ENCODE data around the gene BLZF1. TPM values are rescaled to one million over a fixed set of nuclear protein-coding genes. Genes with fewer than 3 reads are reported as not detected.

Gene BLZF1
- total and polyA plus RNA-seq, 2 of the 8 experiments (the other 6 are each of a cell fraction or from before 2014, with no cell fraction given): 1.8 to 10.3 TPM

DNA sequence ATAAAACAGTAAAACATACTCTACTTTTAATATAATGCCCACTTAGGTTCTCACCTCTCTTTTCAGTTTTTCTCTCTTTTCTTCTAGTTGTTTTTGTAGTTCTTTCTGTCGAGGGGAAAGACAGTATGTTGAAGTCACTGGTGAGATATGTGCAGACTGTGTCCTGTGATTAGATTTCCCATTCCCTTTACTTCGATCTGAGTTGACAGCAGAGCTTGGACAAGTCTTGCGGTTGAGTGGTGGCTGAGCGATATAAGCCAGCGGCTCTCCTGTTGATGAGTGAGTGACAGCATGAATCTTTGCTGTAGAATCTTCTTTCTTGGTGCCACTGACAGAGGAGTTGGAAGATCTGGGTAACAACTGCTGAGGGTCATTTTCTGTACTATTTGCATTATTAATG lies 53.3 kb downstream of the BLZF1 start:
- no peaks in the 10 kb centered on the region for H3K27me3 ChIP-seq (replicated peaks in 1 of 4; ENCODE audit: control insufficient read depth in 3 of 4, extremely low read depth in 1 of 4, insufficient read depth in 3 of 4, low read length in 3 of 4)

More for the DNA sequence above, 53.3 kb downstream of the BLZF1 start:
- no peaks in the 10 kb centered on the region for H3K9me3 ChIP-seq (ENCODE audit: insufficient read depth in 2 of 2, low read depth in 1 of 2, low read length in 1 of 2)
- ChIA-PET POLR2A (ENCODE audit: partially characterized antibody) (no interaction called here), CTCF (ENCODE audit: partially characterized antibody) (no interaction called here)
- no peak overlapping the region for H2BK20ac ChIP-seq (ENCODE audit: low read length)
- no peak overlapping the region for H3K23ac ChIP-seq (ENCODE audit: insufficient read length)
- no peak overlapping the region for H3K56ac ChIP-seq (replicated peaks; ENCODE audit: insufficient read length, low read depth, low read length)
- no peaks in the 10 kb centered on the region for H3K23me2 ChIP-seq (ENCODE audit: low read depth, low read length)
- no peak overlapping the region for H2BK5ac ChIP-seq (ENCODE audit: low read depth, low read length)
- no peak overlapping the region for H4K5ac ChIP-seq (ENCODE audit: insufficient read length, low read depth, low read length)
- H3K36me3 ChIP-seq (ENCODE audit: control insufficient read depth in 2 of 4, insufficient read depth in 4 of 4, low read length in 3 of 4): no peaks in the 10 kb centered on the region; a peak in 1 of 8 replicates
- no peak for FAIRE-seq
- DNase-seq (ENCODE audit: low read depth in 1 of 2, low spot score in 2 of 2): no peak
- no peak overlapping the region for H2BK15ac ChIP-seq (ENCODE audit: low read length)
- H3K4me1 ChIP-seq (replicated peaks in 1 of 4; ENCODE audit: control insufficient read depth in 3 of 4, insufficient read depth in 4 of 4, low read length in 3 of 4): no peaks in the 10 kb centered on the region
- H3K79me2 ChIP-seq (ENCODE audit: control insufficient read depth in 1 of 2, insufficient read depth in 2 of 2, low read length in 2 of 2): no peaks in the 10 kb centered on the region
- no peaks in the 10 kb centered on the region for H4K20me1 ChIP-seq (replicated peaks in 1 of 2; ENCODE audit: control insufficient read depth in 1 of 2, insufficient read depth in 2 of 2, low read length in 2 of 2)
- no peak overlapping the region for H2AFZ ChIP-seq (ENCODE audit: low read length)
- no peak overlapping the region for H2BK12ac ChIP-seq (ENCODE audit: low read depth, low read length)
- no peaks in the 10 kb centered on the region for H3K79me1 ChIP-seq (ENCODE audit: low read depth, low read length)
- no peak overlapping the region for H2AK5ac ChIP-seq (ENCODE audit: low read depth, low read length)
- H3K14ac ChIP-seq (ENCODE audit: insufficient read length): no peak overlapping the region
- H4K8ac ChIP-seq (ENCODE audit: extremely low read depth, insufficient read depth, low read length): no peak overlapping the region
- no peak overlapping the region for H3K4me2 ChIP-seq (ENCODE audit: insufficient read depth in 1 of 2, low read depth in 2 of 2, low read length in 2 of 2)
- H3K18ac ChIP-seq (ENCODE audit: extremely low read depth, low read length): no peak overlapping the region
- H3K4ac ChIP-seq (replicated peaks; ENCODE audit: insufficient read length, low read depth, low read length): no peak overlapping the region
- no peak overlapping the region for H3K9ac ChIP-seq (replicated peaks in 1 of 4; ENCODE audit: extremely low read depth in 1 of 4, low read depth in 3 of 4, low read length in 3 of 4)
- no peak overlapping the region for H4K91ac ChIP-seq (replicated peaks; ENCODE audit: insufficient read length, low read length)
- WGBS, 2 experiments (ENCODE audit: extremely low coverage in 1 of 2, insufficient coverage in 1 of 2, insufficient read length in 1 of 2, insufficient replicate concordance in 2 of 2, low coverage in 1 of 2, low lambda C conversion rate in 2 of 2, missing lambda C conversion rate in 1 of 2): 87% methylated on average over 5 of the region's 5 CpGs; no CpG with 5 or more reads in 1 of the 2 experiments
- H3K4me3 ChIP-seq (ENCODE audit: extremely low read depth in 1 of 4, insufficient read depth in 2 of 4, low read depth in 3 of 4, low read length in 4 of 4): no peak overlapping the region
- no peak for TF ChIP-seq TEAD4 (IDR thresholded peaks at IDR 0.05; ENCODE audit: low read depth, low read length)
- TF ChIP-seq, protein P1, sequence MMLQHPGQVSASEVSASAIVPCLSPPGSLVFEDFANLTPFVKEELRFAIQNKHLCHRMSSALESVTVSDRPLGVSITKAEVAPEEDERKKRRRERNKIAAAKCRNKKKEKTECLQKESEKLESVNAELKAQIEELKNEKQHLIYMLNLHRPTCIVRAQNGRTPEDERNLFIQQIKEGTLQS (IDR thresholded peaks at IDR 0.05; ENCODE audit: insufficient read depth, low read depth, low read length): no peak
- TF ChIP-seq GTF2F1 (IDR thresholded peaks at IDR 0.05; ENCODE audit: borderline replicate concordance, low read depth, low read length): no peak
- TF ChIP-seq, protein P2, sequence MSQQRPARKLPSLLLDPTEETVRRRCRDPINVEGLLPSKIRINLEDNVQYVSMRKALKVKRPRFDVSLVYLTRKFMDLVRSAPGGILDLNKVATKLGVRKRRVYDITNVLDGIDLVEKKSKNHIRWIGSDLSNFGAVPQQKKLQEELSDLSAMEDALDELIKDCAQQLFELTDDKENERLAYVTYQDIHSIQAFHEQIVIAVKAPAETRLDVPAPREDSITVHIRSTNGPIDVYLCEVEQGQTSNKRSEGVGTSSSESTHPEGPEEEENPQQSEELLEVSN (IDR thresholded peaks at IDR 0.05): no peak
- no peak for TF ChIP-seq POLR2AphosphoS5 (IDR thresholded peaks at IDR 0.05; ENCODE audit: low read depth, low read length)
- TF ChIP-seq SAP30 (IDR thresholded peaks at IDR 0.05; ENCODE audit: insufficient read depth, insufficient replicate concordance, low read length): no peak
- TF ChIP-seq EZH2 (IDR thresholded peaks at IDR 0.05; ENCODE audit: low read depth, low read length, severe bottlenecking): no peak
- TF ChIP-seq, protein P3, sequence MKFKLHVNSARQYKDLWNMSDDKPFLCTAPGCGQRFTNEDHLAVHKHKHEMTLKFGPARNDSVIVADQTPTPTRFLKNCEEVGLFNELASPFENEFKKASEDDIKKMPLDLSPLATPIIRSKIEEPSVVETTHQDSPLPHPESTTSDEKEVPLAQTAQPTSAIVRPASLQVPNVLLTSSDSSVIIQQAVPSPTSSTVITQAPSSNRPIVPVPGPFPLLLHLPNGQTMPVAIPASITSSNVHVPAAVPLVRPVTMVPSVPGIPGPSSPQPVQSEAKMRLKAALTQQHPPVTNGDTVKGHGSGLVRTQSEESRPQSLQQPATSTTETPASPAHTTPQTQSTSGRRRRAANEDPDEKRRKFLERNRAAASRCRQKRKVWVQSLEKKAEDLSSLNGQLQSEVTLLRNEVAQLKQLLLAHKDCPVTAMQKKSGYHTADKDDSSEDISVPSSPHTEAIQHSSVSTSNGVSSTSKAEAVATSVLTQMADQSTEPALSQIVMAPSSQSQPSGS (IDR thresholded peaks at IDR 0.05; ENCODE audit: low read length): no peak
- TF ChIP-seq TAF7 (optimal IDR thresholded peaks at IDR 0.05; ENCODE audit: borderline replicate concordance, low read depth, low read length): no peak
- TF ChIP-seq JUN (IDR thresholded peaks at IDR 0.05; ENCODE audit: low read depth, low read length): no peak
- H2BK120ac ChIP-seq (replicated peaks; ENCODE audit: low read depth, low read length): no peak overlapping the region
- no peak overlapping the region for H3K27ac ChIP-seq (ENCODE audit: low read depth, low read length)
